ENCODE results near the gene SH2D6.
A peak's percentile ranks its signal among the peaks of the same experiment; 100 is the strongest.
"Not testable (repeated sequence)": the region's sequence is repeated elsewhere in the genome, so short reads cannot be mapped to it uniquely, and the experiment has no call there.

Gene SH2D6

GRCh38 chr2:85418132-85419008 lies at the start of gene SH2D6:
Gene SH2D6, plus strand, starts transcription at chr2:85418714. Its CDS starts 10,752 bp downstream, at chr2:85429466.
- DNase-seq (ENCODE audit: low spot score), result peak; percentile 94

- DNase-seq (ENCODE audit: low spot score), result no peak
Observed at GRCh38 chr2:85368921-85369320, 49.6 kb upstream of the SH2D6 start.

- DNase-seq (ENCODE audit: low spot score), result no peak
Observed at GRCh38 chr2:85369500-85369899, 49.0 kb upstream of the SH2D6 start.

GRCh38 chr2:85371045-85371444 lies 47.5 kb upstream of the SH2D6 start:
- DNase-seq (ENCODE audit: low spot score), result no peak

GRCh38 chr2:85376291-85377065 lies 42.0 kb upstream of the SH2D6 start:
- DNase-seq (ENCODE audit: low spot score), result no peak

GRCh38 chr2:85377083-85377482 lies 41.4 kb upstream of the SH2D6 start:
- no peak for DNase-seq (ENCODE audit: low spot score)

GRCh38 chr2:85378257-85378656 lies 40.3 kb upstream of the SH2D6 start:
- no peak for DNase-seq (ENCODE audit: low spot score)

GRCh38 chr2:85380048-85380447 lies 38.5 kb upstream of the SH2D6 start:
- no peak for DNase-seq (ENCODE audit: low spot score)

GRCh38 chr2:85383151-85383550 lies 35.4 kb upstream of the SH2D6 start:
- DNase-seq (ENCODE audit: low spot score), result not testable (repeated sequence)

GRCh38 chr2:85383850-85384249 lies 34.7 kb upstream of the SH2D6 start:
- DNase-seq (ENCODE audit: low spot score), result no peak

- no peak for DNase-seq (ENCODE audit: low spot score)
Observed at GRCh38 chr2:85385746-85386145, 32.8 kb upstream of the SH2D6 start.

GRCh38 chr2:85387754-85388153 lies 30.8 kb upstream of the SH2D6 start:
- no peak for DNase-seq (ENCODE audit: low spot score)

GRCh38 chr2:85388878-85389538 lies 29.5 kb upstream of the SH2D6 start:
- DNase-seq (ENCODE audit: low spot score), result no peak

- DNase-seq (ENCODE audit: low spot score), result peak; percentile 83
Observed at GRCh38 chr2:85390941-85391669, 27.4 kb upstream of the SH2D6 start.

GRCh38 chr2:85393836-85394235 lies 24.7 kb upstream of the SH2D6 start:
- DNase-seq (ENCODE audit: low spot score), result no peak

GRCh38 chr2:85394261-85394681 lies 24.2 kb upstream of the SH2D6 start:
- no peak for DNase-seq (ENCODE audit: low spot score)

- no peak for DNase-seq (ENCODE audit: low spot score)
Observed at GRCh38 chr2:85394976-85395375, 23.5 kb upstream of the SH2D6 start.

- no peak for DNase-seq (ENCODE audit: low spot score)
Observed at GRCh38 chr2:85395912-85396475, 22.5 kb upstream of the SH2D6 start.

- no peak for DNase-seq (ENCODE audit: low spot score)
Observed at GRCh38 chr2:85396531-85397470, 21.7 kb upstream of the SH2D6 start.

GRCh38 chr2:85397925-85398331 lies 20.6 kb upstream of the SH2D6 start:
- DNase-seq (ENCODE audit: low spot score), result peak; percentile 0
